ENCODE measurements around the gene ITIH3. TPM values are rescaled to one million over a fixed set of nuclear protein-coding genes. Genes with fewer than 3 reads are reported as not detected.

The ITIH3 gene
- total and polyA plus RNA-seq, 2 of the 4 experiments (the other 2 are of a cell fraction) = 0.72 to 0.94 TPM

DNA sequence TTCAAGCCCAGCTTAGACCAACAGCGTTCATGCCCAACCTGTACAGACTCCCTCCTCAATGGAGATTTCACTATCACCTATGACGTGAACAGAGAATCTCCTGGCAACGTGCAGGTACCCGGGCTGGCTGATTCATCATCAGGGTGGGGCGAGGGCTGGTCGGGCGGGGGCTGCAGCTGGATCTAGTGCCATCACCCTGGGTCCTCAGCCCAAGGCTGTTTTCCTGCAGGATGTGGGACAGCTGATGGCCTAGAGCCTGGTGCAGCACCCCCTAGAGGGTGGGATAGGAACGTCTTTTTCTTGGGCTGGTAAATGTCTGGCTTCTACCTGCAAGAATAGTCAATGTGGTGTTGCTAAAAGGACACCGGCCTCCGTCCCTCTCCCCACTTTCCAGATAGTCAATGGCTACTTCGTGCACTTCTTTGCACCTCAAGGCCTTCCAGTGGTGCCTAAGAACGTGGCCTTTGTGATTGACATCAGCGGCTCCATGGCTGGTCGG is 4.4 kb downstream of the ITIH3 start:
- H3K56ac ChIP-seq (ENCODE audit: extremely low read depth, insufficient read depth, low read length) = no peak overlapping the region
- H3K9me3 ChIP-seq (ENCODE audit: control insufficient read depth, insufficient read depth, low read length) = no peaks in the 10 kb centered on the region
- no peak overlapping the region for H3K18ac ChIP-seq (ENCODE audit: low read depth, low read length)
- WGBS, 2 experiments (ENCODE audit: extremely low coverage in 2 of 2, insufficient read length in 1 of 2) = 100% methylated on average over 2 of the region's 14 CpGs; no CpG with 5 or more reads in 1 of the 2 experiments
- H3K27me3 ChIP-seq (ENCODE audit: control insufficient read depth, insufficient read depth, low read length) = no peaks in the 10 kb centered on the region
- H3K4ac ChIP-seq (ENCODE audit: low read depth, low read length) = no peak overlapping the region
- H4K5ac ChIP-seq (ENCODE audit: low read depth, low read length) = no peak overlapping the region
- H2BK5ac ChIP-seq (ENCODE audit: low read depth, low read length, poor library complexity, severe bottlenecking) = no peak overlapping the region
- no peak overlapping the region for H3K23ac ChIP-seq (ENCODE audit: low read depth, low read length)
- no peak overlapping the region for H3K14ac ChIP-seq (replicated peaks; ENCODE audit: low read depth, low read length)
- CTCF ChIA-PET = interaction anchor here (0.6 kb wide), 1 partner anchor 26 kb away, joined by 3 read pairs; no protein-coding TSS in a partner anchor
- H2AK9ac ChIP-seq (replicated peaks; ENCODE audit: low read depth, low read length, poor library complexity) = peak overlapping the region; percentile 58
- dilution Hi-C loops (cut with HindIII; ENCODE audit: low sequenced_read_pairs, unreplicated experiment) (no loop called here), in situ Hi-C loops (cut with MboI; ENCODE audit: low sequenced_read_pairs) (no loop called here), intact Hi-C loops (cut with micrococcal nuclease) (no loop called here)
- H3K36me3 ChIP-seq (ENCODE audit: control insufficient read depth, insufficient read depth, low read length) = no peaks in the 10 kb centered on the region
- no peak overlapping the region for H3K27ac ChIP-seq (ENCODE audit: insufficient read depth, low read length)
- no peak overlapping the region for H2AK5ac ChIP-seq (ENCODE audit: low read depth, low read length)
- H3K4me2 ChIP-seq (ENCODE audit: low read depth, low read length) = no peak overlapping the region
- no peak overlapping the region for H4K91ac ChIP-seq (ENCODE audit: insufficient read depth, low read depth, low read length)
- peaks cover 5% of the 10 kb centered on the region; the same call in 1 of the 2 replicates for H3K4me1 ChIP-seq (ENCODE audit: control insufficient read depth, insufficient read depth, low read length)
- TF ChIP-seq CTCF (conservative IDR thresholded peaks at IDR 0.05; ENCODE audit: low read depth, low read length) (peak; percentile 23; the same call in 1 of the 2 replicates), BHLHE40 (IDR thresholded peaks at IDR 0.05; ENCODE audit: low read depth, low read length) (no peak)
- H2AFZ ChIP-seq (replicated peaks; ENCODE audit: low read length, poor library complexity) = no peak overlapping the region
- no peak overlapping the region for H2BK15ac ChIP-seq (ENCODE audit: low read depth, low read length)
- H4K8ac ChIP-seq (ENCODE audit: low read depth in 2 of 2, low read length in 2 of 2) = no peak overlapping the region
- no peaks in the 10 kb centered on the region for H3K9me1 ChIP-seq (ENCODE audit: insufficient read depth, low read length)
- DNase-seq (no peak), ATAC-seq (ENCODE audit: low read depth) (no peak)
- no peak overlapping the region for H3K4me3 ChIP-seq (ENCODE audit: insufficient read depth, low read depth, low read length)
- H3K79me1 ChIP-seq (ENCODE audit: low read depth in 1 of 2, low read length in 2 of 2) = no peaks in the 10 kb centered on the region
- H3K9ac ChIP-seq (ENCODE audit: low read depth, low read length) = no peak overlapping the region
- POLR2A ChIA-PET (ENCODE audit: unreplicated experiment) = no interaction called here
- H4K20me1 ChIP-seq (ENCODE audit: insufficient read depth, low read length) = no peaks in the 10 kb centered on the region
- no peak overlapping the region for H2BK120ac ChIP-seq (ENCODE audit: low read depth, low read length)
- H2BK20ac ChIP-seq (ENCODE audit: low read depth, low read length) = no peak overlapping the region
- BruUV-seq (replicated peaks) = no TSS peak

Data from IMR-90 (cell line).